ENCODE measurements around the gene NSMF.

NSMF gene

DNA sequence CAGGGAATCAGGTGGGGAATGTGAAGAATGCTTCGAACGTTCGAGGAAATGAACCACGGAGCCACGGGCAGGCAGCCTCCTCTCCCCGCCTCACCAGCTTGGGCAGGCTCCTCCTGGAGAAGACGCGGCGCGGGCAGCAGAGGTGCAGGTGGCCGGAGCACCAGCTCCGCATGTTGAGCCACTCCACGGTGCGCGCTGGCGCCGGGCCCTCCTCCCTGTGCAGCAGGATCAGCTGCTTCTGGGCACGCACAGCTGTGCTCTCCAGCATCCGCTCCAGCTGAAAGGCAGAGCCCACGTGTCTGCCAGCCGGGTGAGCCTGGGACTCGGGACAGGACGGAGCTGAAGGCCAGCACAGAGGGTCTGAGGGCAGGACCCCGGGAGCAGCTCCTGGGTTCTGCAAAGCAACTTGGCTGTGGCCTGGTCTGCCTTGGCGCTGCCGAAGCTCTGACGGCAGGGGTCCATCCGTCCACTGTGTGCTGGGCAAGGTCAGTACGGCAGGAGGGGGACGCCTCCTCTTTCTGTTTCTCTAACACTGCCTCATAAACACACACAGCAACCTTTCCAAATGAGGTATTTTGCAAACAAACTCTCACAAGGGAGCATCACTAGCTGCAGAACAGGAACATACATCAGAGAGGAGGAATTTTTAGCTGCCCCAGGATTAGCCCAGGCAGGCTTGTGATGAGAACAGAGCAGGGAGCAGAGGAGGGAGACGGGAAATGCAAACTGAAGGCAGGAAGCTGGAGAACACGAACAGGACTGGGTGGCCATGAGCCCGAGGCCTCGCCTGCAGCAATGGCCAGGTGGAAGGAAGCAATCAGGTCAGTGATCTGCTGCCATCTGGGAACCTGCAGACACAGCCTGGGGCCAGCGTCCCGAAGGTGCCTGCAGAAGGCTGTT, 20.1 kb upstream of the NSMF start:
- no peak for TF ChIP-seq CTCF (IDR thresholded peaks at IDR 0.05; ENCODE audit: borderline replicate concordance, insufficient read depth, low read depth, low read length)
- no peak overlapping the region for H3K4me3 ChIP-seq (ENCODE audit: low read depth, low read length)

GRCh38 chr9:137478613-137478961, 19.5 kb upstream of the NSMF start:
- TF ChIP-seq CTCF (IDR thresholded peaks at IDR 0.05; ENCODE audit: borderline replicate concordance, insufficient read depth, low read depth, low read length), result no peak
- no peak overlapping the region for H3K4me3 ChIP-seq (ENCODE audit: low read depth, low read length)

GRCh38 chr9:137477778-137478612, 18.9 kb upstream of the NSMF start:
- H3K4me3 ChIP-seq (ENCODE audit: low read depth, low read length), result no peak overlapping the region
- no peak for TF ChIP-seq CTCF (IDR thresholded peaks at IDR 0.05; ENCODE audit: borderline replicate concordance, insufficient read depth, low read depth, low read length)

GRCh38 chr9:137476856-137477255, 17.7 kb upstream of the NSMF start:
- TF ChIP-seq CTCF (IDR thresholded peaks at IDR 0.05; ENCODE audit: borderline replicate concordance, insufficient read depth, low read depth, low read length), result no peak
- H3K4me3 ChIP-seq (ENCODE audit: low read depth, low read length), result no peak overlapping the region

DNA sequence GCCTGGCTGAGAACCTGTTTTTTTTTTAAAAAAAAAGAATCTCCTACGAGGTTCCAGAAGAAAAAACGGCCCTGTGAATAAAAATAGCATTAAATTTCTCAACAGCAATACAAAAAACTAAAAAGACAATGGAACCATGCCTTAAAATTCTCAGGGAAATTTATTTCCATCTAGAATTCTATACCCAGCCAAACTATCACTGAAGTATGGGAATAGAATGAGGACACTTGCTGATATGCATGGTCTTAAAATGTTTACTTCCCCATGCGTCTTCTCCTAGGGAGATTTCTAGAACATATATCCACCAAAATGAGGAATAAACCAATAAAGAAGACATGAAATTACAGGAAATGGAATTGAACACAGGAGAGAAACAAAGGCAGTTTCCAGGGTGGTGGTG, 16.5 kb upstream of the NSMF start:
- TF ChIP-seq CTCF (IDR thresholded peaks at IDR 0.05; ENCODE audit: borderline replicate concordance, insufficient read depth, low read depth, low read length), result no peak
- H3K4me3 ChIP-seq (ENCODE audit: low read depth, low read length), result no peak overlapping the region

GRCh38 chr9:137474271-137474670, 15.1 kb upstream of the NSMF start:
- no peak overlapping the region for H3K4me3 ChIP-seq (ENCODE audit: low read depth, low read length)
- no peak for TF ChIP-seq CTCF (IDR thresholded peaks at IDR 0.05; ENCODE audit: borderline replicate concordance, insufficient read depth, low read depth, low read length)

Measured in GM12875 (cell line).